ENCODE data around the gene UBALD1. TPM values are rescaled to one million over a fixed set of nuclear protein-coding genes. Genes with fewer than 3 reads are reported as not detected.

The UBALD1 gene
- polyA plus RNA-seq, 2 of the 4 experiments (the other 2 are of a cell fraction), result 10.2 to 34.1 TPM

DNA sequence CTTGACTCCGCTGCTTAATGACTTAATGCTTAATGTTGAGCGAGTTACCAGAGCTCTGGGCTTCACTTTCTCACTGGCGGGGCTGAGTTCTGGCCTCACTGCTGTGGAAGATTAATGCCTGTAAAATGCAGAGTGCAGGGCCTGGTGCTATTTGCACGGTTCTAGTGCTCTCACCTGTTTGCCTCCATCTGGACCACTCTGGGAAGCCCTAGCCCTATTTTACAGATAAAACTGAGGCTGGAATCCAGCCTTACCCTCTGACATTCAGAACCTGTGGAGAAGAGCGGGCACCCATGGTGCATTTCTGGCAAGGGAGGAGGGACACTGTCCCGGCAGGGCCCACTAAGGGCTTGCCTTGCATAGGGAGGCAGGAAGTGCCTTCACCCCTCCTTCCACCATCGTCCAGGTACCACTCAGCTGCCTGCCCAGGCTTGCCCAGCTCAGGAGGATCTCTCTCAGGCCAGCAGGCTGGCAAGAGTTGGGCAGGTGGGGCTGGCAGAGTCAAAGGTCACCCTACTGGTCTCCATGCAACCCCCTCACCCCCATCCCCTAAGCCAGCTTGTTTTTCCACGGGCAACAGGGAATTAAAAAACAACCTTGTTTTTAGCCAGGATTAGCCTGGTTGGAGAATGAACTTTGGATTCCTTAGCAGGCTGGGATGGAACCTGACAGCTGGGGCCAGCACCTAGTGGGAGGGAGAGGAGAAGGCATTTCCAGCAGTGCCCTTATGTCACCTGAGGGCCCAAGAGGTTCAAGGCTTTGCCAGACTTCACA, 4.1 kb upstream of the UBALD1 start (continued):
- TF ChIP-seq RFX5 (IDR thresholded peaks at IDR 0.05) (no peak), KDM1A (IDR thresholded peaks at IDR 0.05; ENCODE audit: low read depth) (no peak), KDM5A (IDR thresholded peaks at IDR 0.05) (no peak), TP53 (CRISPR knock-in tag; IDR thresholded peaks at IDR 0.05) (no peak), PHF8 (IDR thresholded peaks at IDR 0.05; ENCODE audit: borderline replicate concordance, low read depth) (no peak)

GRCh38 chr16:4617880-4618279, 3.2 kb upstream of the UBALD1 start:
- Histone ChIP-seq H3K4me1 (peaks cover 35% of the 10 kb centered on the region), H3K9me3 (no peaks in the 10 kb centered on the region), H3K4me2 (peak overlapping the region; percentile 79), H3K4me3 (no peak overlapping the region), H3K27ac (peak overlapping the region in 1 of 2 experiments; percentile 88; a peak in 2 of 6 replicates)
- FAIRE-seq, result no peak
- ChIA-PET CTCF (interaction anchor here (1.0 to 3.6 kb wide), 5 partner anchors 9 to 111 kb away, joined by 3 to 13 read pairs (median 4); no protein-coding TSS in a partner anchor), POLR2A (no interaction called here)
- 92% methylated on average over 8 of the region's 8 CpGs for WGBS (ENCODE audit: missing lambda C conversion rate)
- DNase-seq (ENCODE audit: low read depth in 1 of 2, low spot score in 1 of 2), result no peak
- ATAC-seq, result no peak
- TF ChIP-seq FOXS1 (CRISPR knock-in tag; IDR thresholded peaks at IDR 0.05) (no peak), KDM5A (IDR thresholded peaks at IDR 0.05) (no peak), E2F6 (IDR thresholded peaks at IDR 0.05; ENCODE audit: borderline replicate concordance, low read depth) (no peak), CHD4 (IDR thresholded peaks at IDR 0.05; ENCODE audit: borderline replicate concordance) (no peak), EHF (CRISPR knock-in tag; IDR thresholded peaks at IDR 0.05) (no peak), HES2 (IDR thresholded peaks at IDR 0.05) (no peak), MAZ (IDR thresholded peaks at IDR 0.05; ENCODE audit: borderline replicate concordance, low read depth, low read length) (no peak), FOSB (CRISPR knock-in tag; IDR thresholded peaks at IDR 0.05) (no peak), SMC3 (IDR thresholded peaks at IDR 0.05) (no peak), POLR2A (IDR thresholded peaks at IDR 0.05; ENCODE audit: low read length) (no peak), HEYL (CRISPR knock-in tag; IDR thresholded peaks at IDR 0.05) (no peak), CTCF (IDR thresholded peaks at IDR 0.05) (no peak), USF2 (IDR thresholded peaks at IDR 0.05) (no peak), CEBPB (IDR thresholded peaks at IDR 0.05) (no peak), MAFK (IDR thresholded peaks at IDR 0.05; ENCODE audit: partially characterized antibody) (no peak), HOXB5 (CRISPR knock-in tag; IDR thresholded peaks at IDR 0.05) (no peak), POLR2AphosphoS2 (conservative IDR thresholded peaks at IDR 0.05; ENCODE audit: low read length) (no peak)
